GM23338 (cell line): ENCODE measurements around the gene ZNF837. TPM values are rescaled to one million over a fixed set of nuclear protein-coding genes. Genes with fewer than 3 reads are reported as not detected.

Experiments used
- ATAC-seq: fragments of 200-7000 bp; cut with Tn5 transposase; 3 replicates; pipeline ENCODE4 v1.9.1; 2020
- DNase-seq: peaks from one replicate; pipeline ENCODE4 v3.0.0-alpha.2; 2015; ENCODE audit warnings: low spot score
- H2AFZ ChIP-seq: fragments of 200-600 bp; sonication (generic); 2 replicates; pipeline ENCODE4 v1.8.0; 2016; ENCODE audit warnings: antibody characterized with exemption, mild to moderate bottlenecking, moderate library complexity
- H3F3A ChIP-seq: fragments of 200-600 bp; sonication (generic); replicated peaks from 2 replicates; pipeline ENCODE4 v1.8.0; 2017; ENCODE audit warnings: antibody characterized with exemption, mixed run types, low read depth
- H3K27ac ChIP-seq: fragments of 200-600 bp; sonication (generic); 2 replicates; pipeline ENCODE4 v1.6.1; 2016; ENCODE audit warnings: low read depth
- H3K27me3 ChIP-seq: fragments of 200-600 bp; sonication (generic); 2 replicates; pipeline ENCODE4 v1.8.0; 2016; ENCODE audit warnings: mild to moderate bottlenecking, mixed run types, moderate library complexity; ENCODE audit not compliant: insufficient read depth
- H3K36me3 ChIP-seq: fragments of 200-600 bp; sonication (generic); 2 replicates; pipeline ENCODE4 v1.8.0; 2016; ENCODE audit warnings: mild to moderate bottlenecking; ENCODE audit not compliant: insufficient read depth
- H3K4me1 ChIP-seq: fragments of 200-600 bp; sonication (generic); 2 replicates; pipeline ENCODE4 v1.8.0; 2016; ENCODE audit warnings: mild to moderate bottlenecking, moderate library complexity; ENCODE audit not compliant: insufficient read depth
- H3K4me2 ChIP-seq: fragments of 200-600 bp; sonication (generic); 2 replicates; pipeline ENCODE4 v1.7.1; 2017; ENCODE audit warnings: mixed run types
- H3K4me3 ChIP-seq: fragments of 200-600 bp; sonication (generic); 2 replicates; pipeline ENCODE4 v1.6.1; 2016; ENCODE audit warnings: mixed run types
- H3K79me2 ChIP-seq: fragments of 200-600 bp; sonication (generic); replicated peaks from 2 replicates; pipeline ENCODE4 v1.8.0; 2017; ENCODE audit warnings: mild to moderate bottlenecking; ENCODE audit not compliant: insufficient read depth
- H3K9me2 ChIP-seq: fragments of 200-600 bp; sonication (generic); 2 replicates; pipeline ENCODE4 v1.8.0; 2017; ENCODE audit not compliant: insufficient read depth
- H4K20me1 ChIP-seq: fragments of 200-600 bp; sonication (generic); replicated peaks from 2 replicates; pipeline ENCODE4 v1.8.0; 2017; ENCODE audit warnings: mild to moderate bottlenecking; ENCODE audit not compliant: insufficient read depth
- H3K27ac Mint-ChIP-seq: 2 replicates; pipeline ENCODE4 v1.8.0; 2020; ENCODE audit warnings: inconsistent platforms, mild to moderate bottlenecking, moderate library complexity, mixed read lengths
- H3K27me3 Mint-ChIP-seq: 3 replicates; pipeline ENCODE4 v1.8.0; 2022; ENCODE audit warnings: low read depth, mild to moderate bottlenecking, moderate library complexity, mixed read lengths, inconsistent platforms; ENCODE audit not compliant: insufficient read depth, poor library complexity
- H3K36me3 Mint-ChIP-seq: 3 replicates; pipeline ENCODE4 v1.8.0; 2021; ENCODE audit warnings: low read depth, mild to moderate bottlenecking, inconsistent platforms, moderate library complexity, mixed read lengths
- H3K4me1 Mint-ChIP-seq: 3 replicates; pipeline ENCODE4 v1.8.0; 2020; ENCODE audit warnings: mild to moderate bottlenecking, inconsistent platforms, mixed read lengths
- H3K4me3 Mint-ChIP-seq: 3 replicates; pipeline ENCODE4 v1.8.0; 2021; ENCODE audit warnings: moderate library complexity, mild to moderate bottlenecking, inconsistent platforms, mixed read lengths
- H3K9me3 Mint-ChIP-seq: 3 replicates; pipeline ENCODE4 v1.8.0; 2020; ENCODE audit warnings: moderate library complexity, mild to moderate bottlenecking, inconsistent platforms, mixed read lengths
- JUNB ChIP-seq: IDR thresholded peaks from one replicate; pipeline ENCODE4 v1.6.1; 2016; ENCODE audit warnings: antibody characterized with exemption; ENCODE audit not compliant: unreplicated experiment
- STAT1 ChIP-seq: IDR thresholded peaks from one replicate; pipeline ENCODE4 v1.6.1; 2016; ENCODE audit warnings: antibody characterized with exemption; ENCODE audit not compliant: unreplicated experiment
- polyA plus RNA-seq: library from polyadenylated mRNA; unstranded; fragments of >200 nt; fragmentation: Nextera tagmentation; extraction: Ambion mirVana; gene quantifications from 2 replicates; pipeline ENCODE4 v1.2.1, GENCODE V29; 2016
- total RNA-seq: library from RNA; depleted of rRNA; stranded (reverse); fragments of >200 nt; shearing (Covaris generic); gene quantifications from 2 replicates; pipeline ENCODE4 v1.2.3, GENCODE V29; 2014
- TF ChIP-seq, protein P1 (sequence below): fragments of 250-450 bp; sonication (Bioruptor Pico); IDR thresholded peaks from 2 replicates; pipeline ENCODE4 v1.5.0; 2020; ENCODE audit warnings: mild to moderate bottlenecking, moderate library complexity
- TF ChIP-seq, protein P2 (sequence below), 2 experiments: fragments of 200-600 bp in 1 of 2; sonication (generic) in 1 of 2; conservative IDR thresholded peaks; 2 replicates each; pipeline versions ENCODE4 v1.5.1 to v1.6.1; 2016 to 2017; ENCODE audit warnings: antibody characterized with exemption in 2 of 2, low read depth in 2 of 2, mild to moderate bottlenecking in 2 of 2, moderate library complexity in 1 of 2

ZNF837 gene
- total and polyA plus RNA-seq, 2 experiments from 2014 or later: 3.1 to 11.0 TPM

DNA sequence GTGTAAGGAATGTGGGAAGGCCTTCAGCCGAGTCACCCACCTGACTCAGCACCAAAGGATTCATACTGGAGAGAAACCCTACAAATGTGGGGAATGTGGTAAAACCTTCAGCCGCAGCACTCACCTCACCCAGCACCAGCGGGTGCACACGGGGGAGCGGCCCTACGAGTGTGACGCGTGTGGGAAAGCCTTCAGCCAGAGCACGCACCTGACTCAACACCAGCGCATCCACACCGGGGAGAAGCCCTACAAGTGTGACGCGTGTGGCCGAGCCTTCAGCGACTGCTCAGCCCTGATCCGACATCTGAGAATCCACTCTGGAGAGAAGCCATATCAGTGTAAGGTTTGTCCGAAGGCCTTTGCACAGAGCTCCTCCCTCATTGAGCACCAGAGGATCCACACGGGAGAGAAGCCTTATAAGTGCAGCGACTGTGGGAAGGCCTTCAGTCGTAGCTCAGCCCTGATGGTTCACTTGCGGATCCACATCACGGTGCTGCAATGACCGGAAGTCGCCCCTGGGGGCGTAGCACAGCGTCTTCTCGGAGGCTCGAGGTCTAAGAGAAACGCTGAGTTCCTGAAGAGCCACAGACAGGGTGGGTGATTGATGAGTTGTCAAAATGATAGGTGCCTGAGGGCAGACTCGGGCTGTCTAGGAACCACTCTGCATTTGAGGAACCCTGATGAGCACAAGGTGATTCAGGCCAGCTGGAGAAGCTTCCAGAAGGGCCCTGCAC lies 41.8 kb downstream of the ZNF837 start:
- ATAC-seq: peak; percentile 98
- DNase-seq: peak; percentile 71
- Mint-ChIP-seq H3K27me3 (peaks cover 3% of the 10 kb centered on the region), H3K4me3 (no peak overlapping the region), H3K9me3 (peaks cover 3% of the 10 kb centered on the region; the same call in 1 of the 3 replicates), H3K36me3 (peaks cover 28% of the 10 kb centered on the region), H3K27ac (no peak overlapping the region), H3K4me1 (no peaks in the 10 kb centered on the region; the same call in 2 of the 3 replicates)
- H3K4me2 ChIP-seq: no peak overlapping the region
- H3K27ac ChIP-seq: no peak overlapping the region
- no peaks in the 10 kb centered on the region for H3K4me1 ChIP-seq
- TF ChIP-seq, protein P1, sequence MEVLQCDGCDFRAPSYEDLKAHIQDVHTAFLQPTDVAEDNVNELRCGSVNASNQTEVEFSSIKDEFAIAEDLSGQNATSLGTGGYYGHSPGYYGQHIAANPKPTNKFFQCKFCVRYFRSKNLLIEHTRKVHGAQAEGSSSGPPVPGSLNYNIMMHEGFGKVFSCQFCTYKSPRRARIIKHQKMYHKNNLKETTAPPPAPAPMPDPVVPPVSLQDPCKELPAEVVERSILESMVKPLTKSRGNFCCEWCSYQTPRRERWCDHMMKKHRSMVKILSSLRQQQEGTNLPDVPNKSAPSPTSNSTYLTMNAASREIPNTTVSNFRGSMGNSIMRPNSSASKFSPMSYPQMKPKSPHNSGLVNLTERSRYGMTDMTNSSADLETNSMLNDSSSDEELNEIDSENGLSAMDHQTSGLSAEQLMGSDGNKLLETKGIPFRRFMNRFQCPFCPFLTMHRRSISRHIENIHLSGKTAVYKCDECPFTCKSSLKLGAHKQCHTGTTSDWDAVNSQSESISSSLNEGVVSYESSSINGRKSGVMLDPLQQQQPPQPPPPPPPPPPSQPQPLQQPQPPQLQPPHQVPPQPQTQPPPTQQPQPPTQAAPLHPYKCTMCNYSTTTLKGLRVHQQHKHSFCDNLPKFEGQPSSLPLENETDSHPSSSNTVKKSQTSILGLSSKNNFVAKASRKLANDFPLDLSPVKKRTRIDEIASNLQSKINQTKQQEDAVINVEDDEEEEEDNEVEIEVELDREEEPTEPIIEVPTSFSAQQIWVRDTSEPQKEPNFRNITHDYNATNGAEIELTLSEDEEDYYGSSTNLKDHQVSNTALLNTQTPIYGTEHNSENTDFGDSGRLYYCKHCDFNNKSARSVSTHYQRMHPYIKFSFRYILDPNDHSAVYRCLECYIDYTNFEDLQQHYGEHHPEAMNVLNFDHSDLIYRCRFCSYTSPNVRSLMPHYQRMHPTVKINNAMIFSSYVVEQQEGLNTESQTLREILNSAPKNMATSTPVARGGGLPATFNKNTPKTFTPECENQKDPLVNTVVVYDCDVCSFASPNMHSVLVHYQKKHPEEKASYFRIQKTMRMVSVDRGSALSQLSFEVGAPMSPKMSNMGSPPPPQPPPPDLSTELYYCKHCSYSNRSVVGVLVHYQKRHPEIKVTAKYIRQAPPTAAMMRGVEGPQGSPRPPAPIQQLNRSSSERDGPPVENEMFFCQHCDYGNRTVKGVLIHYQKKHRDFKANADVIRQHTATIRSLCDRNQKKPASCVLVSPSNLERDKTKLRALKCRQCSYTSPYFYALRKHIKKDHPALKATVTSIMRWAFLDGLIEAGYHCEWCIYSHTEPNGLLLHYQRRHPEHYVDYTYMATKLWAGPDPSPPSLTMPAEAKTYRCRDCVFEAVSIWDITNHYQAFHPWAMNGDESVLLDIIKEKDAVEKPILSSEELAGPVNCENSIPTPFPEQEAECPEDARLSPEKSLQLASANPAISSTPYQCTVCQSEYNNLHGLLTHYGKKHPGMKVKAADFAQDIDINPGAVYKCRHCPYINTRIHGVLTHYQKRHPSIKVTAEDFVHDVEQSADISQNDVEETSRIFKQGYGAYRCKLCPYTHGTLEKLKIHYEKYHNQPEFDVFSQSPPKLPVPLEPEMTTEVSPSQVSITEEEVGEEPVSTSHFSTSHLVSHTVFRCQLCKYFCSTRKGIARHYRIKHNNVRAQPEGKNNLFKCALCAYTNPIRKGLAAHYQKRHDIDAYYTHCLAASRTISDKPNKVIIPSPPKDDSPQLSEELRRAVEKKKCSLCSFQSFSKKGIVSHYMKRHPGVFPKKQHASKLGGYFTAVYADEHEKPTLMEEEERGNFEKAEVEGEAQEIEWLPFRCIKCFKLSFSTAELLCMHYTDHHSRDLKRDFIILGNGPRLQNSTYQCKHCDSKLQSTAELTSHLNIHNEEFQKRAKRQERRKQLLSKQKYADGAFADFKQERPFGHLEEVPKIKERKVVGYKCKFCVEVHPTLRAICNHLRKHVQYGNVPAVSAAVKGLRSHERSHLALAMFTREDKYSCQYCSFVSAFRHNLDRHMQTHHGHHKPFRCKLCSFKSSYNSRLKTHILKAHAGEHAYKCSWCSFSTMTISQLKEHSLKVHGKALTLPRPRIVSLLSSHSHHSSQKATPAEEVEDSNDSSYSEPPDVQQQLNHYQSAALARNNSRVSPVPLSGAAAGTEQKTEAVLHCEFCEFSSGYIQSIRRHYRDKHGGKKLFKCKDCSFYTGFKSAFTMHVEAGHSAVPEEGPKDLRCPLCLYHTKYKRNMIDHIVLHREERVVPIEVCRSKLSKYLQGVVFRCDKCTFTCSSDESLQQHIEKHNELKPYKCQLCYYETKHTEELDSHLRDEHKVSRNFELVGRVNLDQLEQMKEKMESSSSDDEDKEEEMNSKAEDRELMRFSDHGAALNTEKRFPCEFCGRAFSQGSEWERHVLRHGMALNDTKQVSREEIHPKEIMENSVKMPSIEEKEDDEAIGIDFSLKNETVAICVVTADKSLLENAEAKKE: no peak
- TF ChIP-seq JUNB (no peak), STAT1 (no peak)
- TF ChIP-seq, protein P2, sequence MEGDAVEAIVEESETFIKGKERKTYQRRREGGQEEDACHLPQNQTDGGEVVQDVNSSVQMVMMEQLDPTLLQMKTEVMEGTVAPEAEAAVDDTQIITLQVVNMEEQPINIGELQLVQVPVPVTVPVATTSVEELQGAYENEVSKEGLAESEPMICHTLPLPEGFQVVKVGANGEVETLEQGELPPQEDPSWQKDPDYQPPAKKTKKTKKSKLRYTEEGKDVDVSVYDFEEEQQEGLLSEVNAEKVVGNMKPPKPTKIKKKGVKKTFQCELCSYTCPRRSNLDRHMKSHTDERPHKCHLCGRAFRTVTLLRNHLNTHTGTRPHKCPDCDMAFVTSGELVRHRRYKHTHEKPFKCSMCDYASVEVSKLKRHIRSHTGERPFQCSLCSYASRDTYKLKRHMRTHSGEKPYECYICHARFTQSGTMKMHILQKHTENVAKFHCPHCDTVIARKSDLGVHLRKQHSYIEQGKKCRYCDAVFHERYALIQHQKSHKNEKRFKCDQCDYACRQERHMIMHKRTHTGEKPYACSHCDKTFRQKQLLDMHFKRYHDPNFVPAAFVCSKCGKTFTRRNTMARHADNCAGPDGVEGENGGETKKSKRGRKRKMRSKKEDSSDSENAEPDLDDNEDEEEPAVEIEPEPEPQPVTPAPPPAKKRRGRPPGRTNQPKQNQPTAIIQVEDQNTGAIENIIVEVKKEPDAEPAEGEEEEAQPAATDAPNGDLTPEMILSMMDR (conservative IDR thresholded peaks at IDR 0.05; ENCODE audit: low read depth in 2 of 2): peak; percentile 60 to 63
- H3K9me2 ChIP-seq: no peaks in the 10 kb centered on the region
- no peak overlapping the region for H2AFZ ChIP-seq
- H3F3A ChIP-seq: no peaks in the 10 kb centered on the region
- no peaks in the 10 kb centered on the region for H3K79me2 ChIP-seq
- no peaks in the 10 kb centered on the region; the same call in 1 of the 2 replicates for H4K20me1 ChIP-seq
- H3K27me3 ChIP-seq: no peaks in the 10 kb centered on the region
- H3K36me3 ChIP-seq: no peaks in the 10 kb centered on the region
- no peak overlapping the region for H3K4me3 ChIP-seq
